Uterus (tissue), 4 donors: ENCODE measurements around the gene TRIM61. TPM values are rescaled to one million over a fixed set of nuclear protein-coding genes. Genes with fewer than 3 reads are reported as not detected.
"Not testable (repeated sequence)": the region's sequence is repeated elsewhere in the genome, so short reads cannot be mapped to it uniquely, and the experiment has no call there.

Experiments used
- DNase-seq, 2 donors: peaks; one replicate each; pipeline ENCODE4 v3.0.0-alpha.2; 2019 to 2020
- H3K27ac ChIP-seq, 2 donors: fragments of 200-600 bp; sonication (generic); 1 replicate in 1 of 2; 2 replicates in 1 of 2; pipeline ENCODE4 v1.5.1; 2016 to 2018
- H3K27me3 ChIP-seq, 2 donors: fragments of 200-600 bp; sonication (generic); one replicate each; pipeline ENCODE4 v1.5.1; 2018 to 2019; ENCODE audit warnings: control low read depth in 1 of 2
- H3K36me3 ChIP-seq, 2 donors: fragments of 200-600 bp; sonication (generic); one replicate each; pipeline ENCODE4 v1.5.1; 2019; ENCODE audit warnings: control low read depth in 1 of 2
- H3K4me1 ChIP-seq, 2 donors: fragments of 200-600 bp; sonication (generic); one replicate each; pipeline ENCODE4 v1.5.1; 2018 to 2019; ENCODE audit warnings: control low read depth in 1 of 2
- H3K4me3 ChIP-seq, 2 donors: fragments of 200-600 bp; sonication (generic); 1 replicate in 1 of 2; 2 replicates in 1 of 2; pipeline ENCODE4 v1.5.1; 2018 to 2019; ENCODE audit warnings: mild to moderate bottlenecking in 1 of 2
- H3K9me3 ChIP-seq, 2 donors: fragments of 200-600 bp; sonication (generic); one replicate each; pipeline ENCODE4 v1.5.1; 2019; ENCODE audit warnings: control low read depth in 1 of 2
- CTCF ChIP-seq, 4 experiments: fragments of 200-600 bp in 2 of 4; fragments of 450-650 bp in 2 of 4; sonication (generic) in 2 of 4; IDR thresholded peaks; one replicate each; pipeline ENCODE4 v1.5.1; 2016 to 2019; ENCODE audit warnings: antibody characterized with exemption in 4 of 4, mild to moderate bottlenecking in 2 of 4, moderate library complexity in 1 of 4
- POLR2A ChIP-seq, 2 donors: fragments of 450-650 bp; IDR thresholded peaks; one replicate each; pipeline ENCODE4 v1.6.1; 2016; ENCODE audit warnings: antibody characterized with exemption in 2 of 2, mild to moderate bottlenecking in 1 of 2, moderate library complexity in 1 of 2
- intact Hi-C: fragments of 100-400 bp; cut with DNase I; formaldehyde crosslinking; loops from one replicate; pipeline ENCODE4 v1.15.1; 2023; ENCODE audit warnings: low total_unique reads
- total RNA-seq, 4 donors: library from RNA; depleted of rRNA in 3 of 4; stranded (reverse); fragments of >200 nt in 3 of 4; gene quantifications; one replicate each; pipeline versions ENCODE4 v1.1.0 to v1.2.4, GENCODE V29; 2014 to 2023
- donor health status: DM: yes; HTN: yes; CAD: no.

The TRIM61 gene
- total RNA-seq: 1 to 10 TPM in 1 of 4 donors, under 1 TPM in 1, not detected in 2; 0.27 to 4.1 TPM

GRCh38 chr4:164977243-164978164 is at the start of gene TRIM61:
TRIM61 (minus strand) TSS chr4:164977657; CDS start chr4:164970002, 7,655 bp downstream.
- TF ChIP-seq POLR2A (IDR thresholded peaks at IDR 0.05): no peak
- DNase-seq: no peak
- no peaks in the 10 kb centered on the region for H3K27me3 ChIP-seq
- peak within 1 kb of the TSS; percentile 26 to 37 for H3K4me3 ChIP-seq
- no peaks in the 10 kb centered on the region for H3K4me1 ChIP-seq
- no peaks in the 10 kb centered on the region for H3K9me3 ChIP-seq
- peak within 1 kb of the TSS in 1 of 2 donors; percentile 46 for H3K27ac ChIP-seq
- intact Hi-C loops: no loop called here
- H3K36me3 ChIP-seq: no peaks in the 10 kb centered on the region

- H3K9me3 ChIP-seq, intact Hi-C loops, H3K27me3 ChIP-seq, H3K4me3 ChIP-seq, H3K36me3 ChIP-seq, H3K27ac ChIP-seq, DNase-seq, H3K4me1 ChIP-seq: not testable (repeated sequence)
Observed at GRCh38 chr4:165025782-165026181, 48.3 kb upstream of the TRIM61 start.

GRCh38 chr4:165019995-165020394 is 42.5 kb upstream of the TRIM61 start:
- H3K4me3 ChIP-seq, intact Hi-C loops, H3K36me3 ChIP-seq, H3K27me3 ChIP-seq, H3K9me3 ChIP-seq, DNase-seq, H3K27ac ChIP-seq, H3K4me1 ChIP-seq: not testable (repeated sequence)

GRCh38 chr4:165016971-165017370 is 39.5 kb upstream of the TRIM61 start:
- DNase-seq: no peak
- Histone ChIP-seq H3K27me3 (no peaks in the 10 kb centered on the region), H3K36me3 (no peaks in the 10 kb centered on the region), H3K27ac (no peak overlapping the region), H3K4me3 (no peak overlapping the region), H3K9me3 (no peaks in the 10 kb centered on the region), H3K4me1 (no peaks in the 10 kb centered on the region)
- TF ChIP-seq CTCF (IDR thresholded peaks at IDR 0.05) (no peak), POLR2A (IDR thresholded peaks at IDR 0.05) (no peak)
- intact Hi-C loops: no loop called here

GRCh38 chr4:165013691-165014090 is 36.2 kb upstream of the TRIM61 start:
- Histone ChIP-seq H3K27ac (no peak overlapping the region), H3K27me3 (no peaks in the 10 kb centered on the region), H3K4me3 (no peak overlapping the region), H3K9me3 (no peaks in the 10 kb centered on the region), H3K4me1 (no peaks in the 10 kb centered on the region), H3K36me3 (no peaks in the 10 kb centered on the region)
- intact Hi-C loops: no loop called here
- DNase-seq: no peak
- TF ChIP-seq POLR2A (IDR thresholded peaks at IDR 0.05): no peak
- no peak for TF ChIP-seq CTCF (IDR thresholded peaks at IDR 0.05)

- no peak for DNase-seq
- Histone ChIP-seq H3K4me3 (no peak overlapping the region), H3K4me1 (no peaks in the 10 kb centered on the region), H3K27me3 (no peaks in the 10 kb centered on the region), H3K9me3 (no peaks in the 10 kb centered on the region), H3K27ac (no peak overlapping the region), H3K36me3 (no peaks in the 10 kb centered on the region)
- TF ChIP-seq POLR2A (IDR thresholded peaks at IDR 0.05): no peak
- TF ChIP-seq CTCF (IDR thresholded peaks at IDR 0.05): no peak
- intact Hi-C loops: no loop called here
Observed at GRCh38 chr4:165011403-165011802, 33.9 kb upstream of the TRIM61 start.
